Neural crest cell (in vitro differentiated cells): ENCODE results near the gene ANKK1. TPM values are rescaled to one million over a fixed set of nuclear protein-coding genes. Genes with fewer than 3 reads are reported as not detected.

Source experiments
- DNase-seq: peaks from one replicate; pipeline ENCODE4 v3.0.0; 2021; ENCODE audit warnings: low read depth, mixed read lengths, low spot score
- H3K27ac Mint-ChIP-seq: one replicate; pipeline ENCODE4 v1.8.0; 2021; ENCODE audit warnings: mild to moderate bottlenecking, mixed read lengths; ENCODE audit not compliant: unreplicated experiment
- H3K27me3 Mint-ChIP-seq: 2 replicates; pipeline ENCODE4 v1.8.0; 2021; ENCODE audit warnings: low read depth, mild to moderate bottlenecking, mixed read lengths
- H3K36me3 Mint-ChIP-seq: 2 replicates; pipeline ENCODE4 v1.8.0; 2021; ENCODE audit warnings: low read depth, mild to moderate bottlenecking, mixed read lengths
- H3K4me1 Mint-ChIP-seq: 2 replicates; pipeline ENCODE4 v1.8.0; 2021; ENCODE audit warnings: mixed read lengths
- H3K4me3 Mint-ChIP-seq: one replicate; pipeline ENCODE4 v1.8.0; 2021; ENCODE audit warnings: mild to moderate bottlenecking, mixed read lengths
- H3K9me3 Mint-ChIP-seq: 2 replicates; pipeline ENCODE4 v1.8.0; 2021; ENCODE audit warnings: mixed read lengths
- microRNA-seq: library from miRNA; unstranded; fragments of <30 nt; microRNA quantifications from one replicate; pipeline ENCODE4, GENCODE V29; 2020
- total RNA-seq: library from RNA; stranded (reverse); gene quantifications from 2 replicates; pipeline ENCODE4 v1.2.1, GENCODE V29; 2021
- TF ChIP-seq, protein P1 (sequence below): fragments of 200-600 bp; sonication (generic); conservative IDR thresholded peaks from 2 replicates; pipeline ENCODE4 v1.5.0; 2021; ENCODE audit warnings: antibody characterized with exemption, mild to moderate bottlenecking

The ANKK1 gene
- total RNA-seq, 1 donor from 2014 or later = 0.09 TPM

DNA sequence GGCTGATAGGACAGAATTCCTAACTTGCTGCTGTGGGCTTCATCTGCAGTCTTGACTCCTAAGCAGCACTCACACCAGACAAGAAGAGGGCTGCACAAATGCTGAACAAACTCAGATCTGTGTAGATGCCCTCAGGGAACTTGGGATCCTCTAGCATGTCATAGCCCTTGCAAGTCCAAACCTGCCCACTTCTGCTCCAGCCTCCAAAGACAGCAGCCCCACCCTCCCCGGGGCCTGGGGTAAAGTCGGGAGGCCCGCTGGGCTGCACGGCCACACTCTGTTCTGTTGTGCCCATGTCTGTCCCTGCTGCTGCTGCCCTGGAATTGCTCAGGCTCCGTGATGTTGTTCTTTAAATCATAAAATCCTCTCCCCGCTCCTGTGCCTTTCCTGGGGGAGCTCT is 59.4 kb downstream of the ANKK1 start:
- H3K27ac Mint-ChIP-seq = no peak overlapping the region
- H3K4me3 Mint-ChIP-seq = no peak overlapping the region
- H3K9me3 Mint-ChIP-seq = no peaks in the 10 kb centered on the region
- TF ChIP-seq, protein P1, sequence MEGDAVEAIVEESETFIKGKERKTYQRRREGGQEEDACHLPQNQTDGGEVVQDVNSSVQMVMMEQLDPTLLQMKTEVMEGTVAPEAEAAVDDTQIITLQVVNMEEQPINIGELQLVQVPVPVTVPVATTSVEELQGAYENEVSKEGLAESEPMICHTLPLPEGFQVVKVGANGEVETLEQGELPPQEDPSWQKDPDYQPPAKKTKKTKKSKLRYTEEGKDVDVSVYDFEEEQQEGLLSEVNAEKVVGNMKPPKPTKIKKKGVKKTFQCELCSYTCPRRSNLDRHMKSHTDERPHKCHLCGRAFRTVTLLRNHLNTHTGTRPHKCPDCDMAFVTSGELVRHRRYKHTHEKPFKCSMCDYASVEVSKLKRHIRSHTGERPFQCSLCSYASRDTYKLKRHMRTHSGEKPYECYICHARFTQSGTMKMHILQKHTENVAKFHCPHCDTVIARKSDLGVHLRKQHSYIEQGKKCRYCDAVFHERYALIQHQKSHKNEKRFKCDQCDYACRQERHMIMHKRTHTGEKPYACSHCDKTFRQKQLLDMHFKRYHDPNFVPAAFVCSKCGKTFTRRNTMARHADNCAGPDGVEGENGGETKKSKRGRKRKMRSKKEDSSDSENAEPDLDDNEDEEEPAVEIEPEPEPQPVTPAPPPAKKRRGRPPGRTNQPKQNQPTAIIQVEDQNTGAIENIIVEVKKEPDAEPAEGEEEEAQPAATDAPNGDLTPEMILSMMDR = no peak
- H3K27me3 Mint-ChIP-seq = peaks cover 11% of the 10 kb centered on the region
- no peaks in the 10 kb centered on the region for H3K4me1 Mint-ChIP-seq
- no peaks in the 10 kb centered on the region for H3K36me3 Mint-ChIP-seq
- DNase-seq = no peak

DNA sequence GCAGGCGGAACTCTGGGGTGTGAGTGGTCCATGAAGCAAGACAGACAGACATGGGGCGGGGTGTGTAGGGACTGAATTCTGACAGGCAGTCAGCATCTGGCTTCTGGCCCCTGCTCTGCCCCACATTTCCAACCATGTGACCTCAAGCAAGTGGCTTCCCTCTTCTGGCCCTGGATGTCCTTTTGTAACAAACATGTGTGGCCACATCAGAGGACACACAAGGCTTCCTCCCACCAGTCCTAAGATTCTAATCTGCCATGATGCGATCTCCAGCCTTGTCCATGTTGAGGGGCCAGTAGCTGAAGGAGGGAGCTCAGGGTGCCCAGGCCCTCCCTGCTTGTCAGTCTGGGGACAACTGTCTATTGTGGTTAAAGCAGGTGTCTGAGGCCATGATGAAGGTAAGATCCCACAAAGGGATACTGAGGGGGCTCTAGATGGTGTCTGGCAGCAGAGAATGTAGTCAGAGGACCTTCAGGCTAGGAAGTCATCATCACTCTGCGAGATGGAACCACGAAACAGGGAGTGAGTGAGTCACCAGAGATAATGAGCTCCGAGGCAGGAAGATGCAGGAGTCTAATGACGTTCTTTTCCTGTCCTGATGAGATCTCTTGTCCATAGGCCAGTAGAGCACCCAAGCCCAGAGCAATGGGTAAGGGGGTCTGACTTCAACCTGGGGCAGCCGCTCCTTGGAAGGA is 60.2 kb downstream of the ANKK1 start:
- Mint-ChIP-seq H3K27me3 (peaks cover 9% of the 10 kb centered on the region), H3K4me1 (no peaks in the 10 kb centered on the region), H3K36me3 (no peaks in the 10 kb centered on the region), H3K27ac (no peak overlapping the region), H3K9me3 (no peaks in the 10 kb centered on the region), H3K4me3 (no peak overlapping the region)
- DNase-seq = no peak
- TF ChIP-seq, protein P1 = no peak

DNA sequence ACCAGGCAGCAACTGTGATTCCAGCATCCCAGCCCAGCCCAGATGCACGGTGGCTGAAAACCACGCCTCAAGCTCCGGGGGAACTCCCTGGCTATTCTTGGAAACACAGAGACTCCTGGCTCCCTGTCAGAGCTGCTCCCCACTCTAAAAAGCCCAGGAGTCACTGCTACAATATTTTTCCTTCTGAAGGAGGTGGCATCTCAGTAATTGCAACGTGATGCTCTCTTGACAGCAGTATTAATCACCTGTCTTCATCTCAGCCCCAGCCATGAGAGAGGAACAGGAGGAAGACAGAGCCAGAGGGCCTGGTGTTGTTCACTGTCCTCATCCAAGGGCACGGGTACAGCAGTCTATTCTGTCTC is 60.7 kb downstream of the ANKK1 start:
- H3K27ac Mint-ChIP-seq = no peak overlapping the region
- H3K27me3 Mint-ChIP-seq = peaks cover 9% of the 10 kb centered on the region
- no peaks in the 10 kb centered on the region for H3K36me3 Mint-ChIP-seq
- H3K9me3 Mint-ChIP-seq = no peaks in the 10 kb centered on the region
- H3K4me3 Mint-ChIP-seq = no peak overlapping the region
- no peak for DNase-seq
- TF ChIP-seq, protein P1 = no peak
- no peaks in the 10 kb centered on the region for H3K4me1 Mint-ChIP-seq

DNA sequence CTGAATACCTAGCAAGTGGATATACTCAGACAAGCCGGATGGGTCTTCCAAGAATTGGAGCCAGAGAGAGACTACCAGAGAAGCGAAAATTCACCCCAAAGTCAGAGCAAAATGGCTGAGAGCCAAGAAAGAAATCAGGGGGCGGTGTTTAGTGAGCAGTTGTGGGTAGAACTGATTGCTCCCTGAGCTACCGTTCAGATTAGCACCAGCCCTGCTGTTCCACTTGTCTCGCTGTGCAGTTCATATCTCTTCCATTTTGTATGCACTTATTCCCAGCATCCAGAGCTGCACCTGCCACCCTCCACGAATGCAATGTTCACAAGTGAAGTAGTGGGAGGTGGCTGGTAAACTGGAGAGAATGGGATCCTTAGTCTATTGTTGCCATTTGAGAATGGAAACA is 62.2 kb downstream of the ANKK1 start:
- TF ChIP-seq, protein P1 = no peak
- Mint-ChIP-seq H3K27ac (no peak overlapping the region), H3K27me3 (peaks cover 9% of the 10 kb centered on the region), H3K4me3 (no peak overlapping the region), H3K4me1 (peaks cover 4% of the 10 kb centered on the region), H3K36me3 (no peaks in the 10 kb centered on the region), H3K9me3 (no peaks in the 10 kb centered on the region)
- DNase-seq = no peak

Small RNA genes within 50 kb of the gene (microRNA-seq; reads per million reads assigned to microRNA genes)
- gene MIR4301 = not detected

Other genes with a start within 250 kb of the ANKK1 start
- gene TTC12, start 73.2 kb upstream of the ANKK1 start, total RNA-seq = 20.5 and 21.6 TPM in 2 replicates
- 2.8 and 2.9 TPM in 2 replicates for gene DRD2, start 87.6 kb downstream of the ANKK1 start, total RNA-seq